ENCODE measurements around the gene CLASP1. TPM values are rescaled to one million over a fixed set of nuclear protein-coding genes. Genes with fewer than 3 reads are reported as not detected.
A peak's percentile ranks its signal among the peaks of the same experiment; 100 is the strongest.

Gene CLASP1
- total and polyA plus RNA-seq, 12 donors = 10.1 to 90.6 (median 71.7) TPM

DNA sequence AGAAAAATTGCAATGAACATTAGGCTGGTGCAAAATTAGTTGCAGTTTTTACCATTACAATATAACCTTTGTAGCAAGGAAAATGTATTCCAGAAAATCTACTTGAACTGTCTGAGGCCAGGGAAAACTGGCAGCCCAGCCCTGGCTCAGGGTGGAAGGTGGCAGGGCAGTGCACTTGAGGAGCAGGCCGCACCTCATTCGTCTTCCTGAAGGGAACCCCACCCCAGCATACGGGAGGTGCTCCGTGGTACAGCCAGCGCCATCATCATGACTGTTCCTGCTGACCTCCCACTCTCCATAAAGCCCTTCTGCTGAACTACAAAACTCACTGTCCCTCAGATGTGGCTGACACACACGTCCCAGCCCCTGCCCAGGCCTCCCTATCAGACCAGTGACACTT, 298.4 kb downstream of the CLASP1 start:
- Histone ChIP-seq H3K4me3 (no peak overlapping the region), H3K4me1 (peaks cover 0 to 37% (median 5%) of the 10 kb centered on the region in 9 donors), H3K9me3 (no peaks in the 10 kb centered on the region), H3K36me3 (peaks cover 0 to 100% (median 61%) of the 10 kb centered on the region in 9 donors), H3K27me3 (no peaks in the 10 kb centered on the region), H3K27ac (peak overlapping the region in 8 of 10 donors; percentile 26 to 89 (median 78))
- TF ChIP-seq, protein P1, sequence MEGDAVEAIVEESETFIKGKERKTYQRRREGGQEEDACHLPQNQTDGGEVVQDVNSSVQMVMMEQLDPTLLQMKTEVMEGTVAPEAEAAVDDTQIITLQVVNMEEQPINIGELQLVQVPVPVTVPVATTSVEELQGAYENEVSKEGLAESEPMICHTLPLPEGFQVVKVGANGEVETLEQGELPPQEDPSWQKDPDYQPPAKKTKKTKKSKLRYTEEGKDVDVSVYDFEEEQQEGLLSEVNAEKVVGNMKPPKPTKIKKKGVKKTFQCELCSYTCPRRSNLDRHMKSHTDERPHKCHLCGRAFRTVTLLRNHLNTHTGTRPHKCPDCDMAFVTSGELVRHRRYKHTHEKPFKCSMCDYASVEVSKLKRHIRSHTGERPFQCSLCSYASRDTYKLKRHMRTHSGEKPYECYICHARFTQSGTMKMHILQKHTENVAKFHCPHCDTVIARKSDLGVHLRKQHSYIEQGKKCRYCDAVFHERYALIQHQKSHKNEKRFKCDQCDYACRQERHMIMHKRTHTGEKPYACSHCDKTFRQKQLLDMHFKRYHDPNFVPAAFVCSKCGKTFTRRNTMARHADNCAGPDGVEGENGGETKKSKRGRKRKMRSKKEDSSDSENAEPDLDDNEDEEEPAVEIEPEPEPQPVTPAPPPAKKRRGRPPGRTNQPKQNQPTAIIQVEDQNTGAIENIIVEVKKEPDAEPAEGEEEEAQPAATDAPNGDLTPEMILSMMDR (IDR thresholded peaks at IDR 0.05) = no peak
- intact Hi-C loops (cut with DNase I) = loop anchor here in 3 of 10 donors (5.0 to 10.0 kb wide), 3 partner anchors 254 to 666 kb away; no protein-coding TSS in a partner anchor
- DNase-seq = no peak
- peak in 4 of 8 donors; percentile 1 to 16 (median 12) for ATAC-seq
- 85% methylated on average over 6 of the region's 6 CpGs for WGBS, 2 donors

GRCh38 chr2:121350402-121350775, 298.9 kb downstream of the CLASP1 start:
- H3K27ac ChIP-seq = peak overlapping the region in 9 of 10 donors; percentile 26 to 89 (median 83)
- ATAC-seq (peak in 4 of 8 donors; percentile 35 to 53 (median 48)), DNase-seq (no peak)
- H3K4me1 ChIP-seq = peaks cover 0 to 37% (median 5%) of the 10 kb centered on the region in 9 donors
- H3K9me3 ChIP-seq = no peaks in the 10 kb centered on the region
- H3K4me3 ChIP-seq = no peak overlapping the region
- TF ChIP-seq, protein P1 (IDR thresholded peaks at IDR 0.05) = no peak
- no peaks in the 10 kb centered on the region for H3K27me3 ChIP-seq
- WGBS, 2 donors = 79 to 85% methylated on average over 4 of the region's 4 CpGs
- peaks cover 0 to 100% (median 63%) of the 10 kb centered on the region in 9 donors for H3K36me3 ChIP-seq
- intact Hi-C loops (cut with DNase I) = loop anchor here in 3 of 10 donors (5.0 to 10.0 kb wide), 3 partner anchors 253 to 666 kb away; no protein-coding TSS in a partner anchor

DNA sequence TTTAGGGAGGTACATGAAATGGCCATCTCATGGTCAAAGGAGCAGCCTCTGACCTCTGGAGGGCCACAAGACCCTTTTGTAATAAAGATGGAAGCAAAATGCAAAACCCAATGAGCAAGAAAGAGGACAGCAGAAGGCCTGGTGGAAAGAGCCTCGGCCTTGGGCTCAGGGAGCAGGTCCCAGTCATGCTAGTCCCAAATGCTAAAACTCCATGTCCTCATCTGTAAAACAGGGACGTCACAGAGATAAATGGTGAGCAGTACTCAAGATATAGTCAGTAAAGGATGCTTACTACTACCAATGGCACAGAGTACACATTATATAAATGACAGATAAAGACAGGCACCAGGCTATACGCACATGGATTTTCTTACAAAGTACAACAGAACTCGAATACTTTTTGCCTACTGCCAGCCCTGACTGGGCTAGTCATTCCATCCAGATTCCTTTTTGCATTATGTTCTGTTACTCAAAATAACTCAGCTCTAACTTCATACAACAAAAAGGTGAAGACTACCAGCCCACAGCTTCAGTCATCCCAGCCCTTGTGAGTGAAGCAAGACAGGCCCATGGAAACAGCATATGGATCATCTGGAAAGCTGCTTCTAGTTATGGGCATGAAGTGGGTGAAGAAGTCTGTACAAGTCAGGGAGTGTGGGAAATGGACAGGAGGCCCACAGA, 299.4 kb downstream of the CLASP1 start:
- Histone ChIP-seq H3K27ac (peak overlapping the region in 9 of 10 donors; percentile 26 to 89 (median 83)), H3K36me3 (peaks cover 0 to 100% (median 65%) of the 10 kb centered on the region in 9 donors), H3K27me3 (no peaks in the 10 kb centered on the region), H3K4me1 (peaks cover 0 to 37% (median 5%) of the 10 kb centered on the region in 9 donors), H3K4me3 (no peak overlapping the region), H3K9me3 (no peaks in the 10 kb centered on the region)
- DNase-seq (no peak), ATAC-seq (peak; percentile 45 to 87 (median 68))
- intact Hi-C loops (cut with DNase I) = loop anchor here in 4 of 10 donors (5.0 to 10.0 kb wide), 4 partner anchors 225 to 665 kb away; no protein-coding TSS in a partner anchor
- TF ChIP-seq, protein P1 (IDR thresholded peaks at IDR 0.05) = no peak
- WGBS, 2 donors = 57 to 79% methylated on average over 4 of the region's 4 CpGs

DNA sequence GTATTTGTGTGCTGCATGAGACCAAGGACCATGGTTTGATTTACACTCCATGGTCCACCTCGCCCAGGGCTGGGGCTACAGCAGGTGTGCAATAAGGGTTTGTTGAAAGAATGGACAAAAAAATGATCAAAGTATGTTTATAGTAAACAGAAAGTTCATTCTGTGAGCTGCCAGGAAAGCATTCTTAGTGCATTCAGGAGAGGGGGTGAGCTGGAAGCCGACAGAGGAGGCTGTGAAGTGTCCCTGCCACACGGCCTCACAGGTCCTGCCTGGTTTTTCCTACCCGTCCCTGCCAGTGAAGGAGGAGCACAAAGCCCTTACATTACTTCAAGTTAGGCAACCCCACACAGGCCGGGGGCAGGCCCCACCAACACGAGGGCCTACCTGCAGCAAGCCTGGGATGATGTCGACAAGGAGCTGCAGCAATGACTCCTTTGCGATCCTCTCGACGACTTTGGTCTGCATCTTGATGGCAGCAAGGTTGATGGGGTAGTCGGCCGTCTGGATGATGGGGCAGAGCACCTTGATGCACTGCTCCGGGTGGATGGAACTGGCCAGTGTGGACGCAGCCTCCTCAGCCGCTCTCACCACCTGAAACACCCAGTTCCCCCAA, 301.0 kb downstream of the CLASP1 start:
- intact Hi-C loops (cut with DNase I) = loop anchor here in 1 of 10 donors (10.0 kb wide), 1 partner anchor 223 kb away; no protein-coding TSS in a partner anchor
- Histone ChIP-seq H3K27me3 (no peaks in the 10 kb centered on the region), H3K27ac (peak overlapping the region in 1 of 10 donors; percentile 15), H3K36me3 (peaks cover 0 to 100% (median 67%) of the 10 kb centered on the region in 9 donors), H3K4me1 (peaks cover 0 to 29% (median 5%) of the 10 kb centered on the region in 9 donors), H3K9me3 (no peaks in the 10 kb centered on the region), H3K4me3 (no peak overlapping the region)
- WGBS, 2 donors = 95% methylated on average over 15 of the region's 15 CpGs
- ATAC-seq (no peak), DNase-seq (no peak)
- TF ChIP-seq, protein P1 (IDR thresholded peaks at IDR 0.05) = no peak
